NCI-H2107 (cell line): ENCODE measurements around the gene ABCC9.

ENCODE experiments used
- DNase-seq: peaks from one replicate; lab custom pipeline; 2025; lab: John Stamatoyannopoulos, UW

ABCC9 gene

DNA sequence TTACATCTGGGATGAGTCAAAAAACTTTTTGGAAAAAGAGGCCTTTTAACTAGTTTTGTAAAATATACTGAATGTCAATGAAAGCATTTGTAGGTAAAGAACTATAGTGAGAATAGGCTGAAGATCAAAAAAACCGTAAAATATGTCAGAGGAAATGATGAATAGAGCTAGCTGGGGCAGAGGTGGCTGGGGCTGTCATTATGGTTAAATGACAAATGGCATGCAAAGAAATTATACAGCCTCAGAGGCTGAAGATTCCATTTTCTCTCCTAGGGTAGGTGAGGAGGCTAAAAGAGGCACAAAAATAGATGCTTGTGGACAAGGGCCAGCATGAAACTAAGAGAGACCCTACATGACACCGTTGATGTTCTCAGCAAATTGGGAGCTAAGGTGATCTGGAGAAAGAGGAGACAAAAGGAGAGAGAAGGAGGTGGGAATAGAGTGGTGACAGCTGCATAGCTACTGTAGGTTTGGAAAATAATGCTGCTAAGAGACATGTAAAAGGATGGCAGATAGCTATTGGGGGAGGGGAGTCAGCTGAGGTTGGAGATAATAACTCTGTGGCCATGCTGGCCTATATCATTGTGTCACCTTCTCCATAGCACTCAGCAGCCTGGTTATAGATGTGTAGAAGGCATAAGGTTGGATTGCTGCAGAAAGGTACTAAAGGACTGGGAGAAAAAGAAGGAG is 63.8 kb downstream of the ABCC9 start:
- DNase-seq = no peak

GRCh38 chr12:21865846-21866245 is 75.4 kb downstream of the ABCC9 start:
- DNase-seq = no peak

GRCh38 chr12:21860534-21860933 is 80.7 kb downstream of the ABCC9 start:
- DNase-seq = no peak

DNA sequence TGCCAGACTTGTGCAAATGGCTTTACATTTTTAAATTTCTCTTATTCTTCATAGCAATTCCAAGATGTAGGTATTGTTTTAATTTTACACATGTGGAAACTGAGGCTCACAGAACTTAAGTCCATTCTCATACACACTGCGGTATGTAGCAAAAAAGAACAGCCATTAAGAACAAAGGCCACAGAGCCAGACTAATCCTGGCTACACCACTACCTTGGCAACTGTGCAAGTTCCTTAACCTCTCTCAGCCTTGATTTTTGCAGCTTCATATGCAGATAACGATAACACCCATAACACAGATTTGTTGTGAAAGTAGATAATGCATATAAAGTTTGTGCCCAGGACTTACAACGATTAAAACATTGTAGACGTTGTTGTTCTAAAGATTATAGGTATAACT is 81.1 kb downstream of the ABCC9 start:
- DNase-seq = no peak

DNA sequence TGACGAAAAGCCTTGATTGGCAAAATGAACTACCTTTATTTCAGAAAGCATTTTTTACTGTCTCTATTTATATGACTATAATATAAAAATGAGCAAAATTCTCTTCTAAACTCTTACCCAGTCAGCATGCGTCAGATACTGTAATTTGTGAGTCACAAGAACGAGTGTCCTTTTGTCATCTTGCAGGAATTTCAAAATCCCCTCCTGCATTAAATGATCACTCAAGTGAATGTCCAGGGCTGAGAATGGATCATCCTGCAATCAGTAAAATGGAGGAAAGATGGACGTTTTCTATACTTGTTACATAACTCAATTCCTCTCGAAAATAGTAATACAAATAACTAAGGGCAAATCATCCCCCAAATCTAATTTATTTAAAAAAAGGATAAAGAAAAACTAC is 89.0 kb downstream of the ABCC9 start:
- no peak for DNase-seq

DNA sequence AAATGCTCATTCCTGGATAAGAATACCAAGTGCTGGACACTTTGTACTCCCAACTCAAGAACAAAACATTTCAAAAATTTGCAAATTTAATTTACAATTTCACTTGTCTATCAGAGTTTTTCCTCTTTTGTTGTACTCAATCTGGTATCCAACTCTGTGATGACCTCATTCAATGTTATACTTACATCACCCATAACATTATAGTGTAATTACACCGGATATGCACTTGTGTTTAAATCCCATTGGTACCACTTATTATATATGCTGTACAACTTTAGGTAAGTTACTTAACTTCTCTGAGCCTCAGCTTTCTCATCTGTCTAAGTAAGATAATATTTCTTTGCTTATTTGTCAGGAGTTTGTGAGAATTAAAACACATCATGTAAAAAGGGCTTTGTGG is 90.1 kb downstream of the ABCC9 start:
- no peak for DNase-seq

- DNase-seq = no peak
These were observed 90.8 kb downstream of the ABCC9 start for GRCh38 chr12:21850419-21850818.

DNA sequence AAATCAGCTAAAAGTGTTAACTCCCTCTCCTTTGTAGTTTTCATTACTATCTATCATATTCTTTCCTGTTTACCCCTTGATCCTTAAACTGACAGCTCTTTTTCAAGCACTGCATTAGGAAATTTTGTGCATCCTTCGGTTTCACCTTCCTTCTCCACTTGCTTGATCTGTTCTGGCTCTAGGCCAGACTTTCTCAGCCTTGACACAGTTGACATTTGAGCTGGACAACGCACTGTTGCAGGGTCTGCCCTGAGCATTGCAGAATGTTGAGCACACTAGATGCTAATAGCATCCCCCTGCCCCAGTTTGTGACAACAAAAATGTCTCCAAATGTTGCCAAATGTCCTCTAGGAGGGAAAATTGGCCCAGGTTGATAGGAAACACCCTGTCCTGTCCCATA is 91.3 kb downstream of the ABCC9 start:
- DNase-seq = no peak

- no peak for DNase-seq
These were observed 93.0 kb downstream of the ABCC9 start for GRCh38 chr12:21848192-21848591.

- DNase-seq = no peak
These were observed 97.4 kb downstream of the ABCC9 start for GRCh38 chr12:21843795-21844194.

DNA sequence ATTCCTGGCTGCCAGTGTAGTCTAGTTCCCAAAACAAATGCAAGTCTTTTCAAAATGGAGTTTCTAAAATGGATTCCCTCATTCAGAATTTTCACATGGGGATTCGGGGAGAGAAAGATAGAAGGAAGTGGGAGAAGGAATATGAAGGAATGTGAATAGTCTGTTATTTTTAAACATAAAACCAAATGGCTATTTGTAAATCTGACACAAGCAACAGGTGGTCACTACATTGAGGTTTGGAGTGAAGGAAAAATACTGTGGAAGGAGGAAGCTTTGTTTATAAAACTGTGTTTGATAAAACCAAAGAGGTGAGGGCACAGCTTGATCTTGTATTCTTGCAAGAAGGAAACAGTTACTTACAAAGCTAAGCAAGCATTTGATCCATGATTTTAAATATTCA is 101.5 kb downstream of the ABCC9 start:
- DNase-seq = no peak

DNA sequence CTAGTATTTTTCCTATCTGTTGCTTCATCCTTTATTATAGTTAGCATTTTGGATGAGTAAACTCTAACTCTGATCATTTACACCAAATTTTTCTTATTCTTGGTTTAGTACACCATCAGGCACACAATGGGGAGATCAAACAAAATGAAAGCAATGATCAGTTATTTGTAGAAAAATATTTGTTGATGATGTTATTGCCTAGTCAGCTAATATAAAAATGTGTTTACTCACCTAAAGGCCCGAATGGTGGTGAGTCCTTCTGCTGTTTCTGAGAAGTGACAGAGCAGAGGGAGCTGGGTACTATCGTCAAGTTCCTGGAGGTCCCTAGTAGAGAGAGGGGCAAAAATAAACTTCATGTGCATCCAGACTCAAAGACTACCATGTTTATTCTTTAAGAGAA is 103.4 kb downstream of the ABCC9 start:
- no peak for DNase-seq

DNA sequence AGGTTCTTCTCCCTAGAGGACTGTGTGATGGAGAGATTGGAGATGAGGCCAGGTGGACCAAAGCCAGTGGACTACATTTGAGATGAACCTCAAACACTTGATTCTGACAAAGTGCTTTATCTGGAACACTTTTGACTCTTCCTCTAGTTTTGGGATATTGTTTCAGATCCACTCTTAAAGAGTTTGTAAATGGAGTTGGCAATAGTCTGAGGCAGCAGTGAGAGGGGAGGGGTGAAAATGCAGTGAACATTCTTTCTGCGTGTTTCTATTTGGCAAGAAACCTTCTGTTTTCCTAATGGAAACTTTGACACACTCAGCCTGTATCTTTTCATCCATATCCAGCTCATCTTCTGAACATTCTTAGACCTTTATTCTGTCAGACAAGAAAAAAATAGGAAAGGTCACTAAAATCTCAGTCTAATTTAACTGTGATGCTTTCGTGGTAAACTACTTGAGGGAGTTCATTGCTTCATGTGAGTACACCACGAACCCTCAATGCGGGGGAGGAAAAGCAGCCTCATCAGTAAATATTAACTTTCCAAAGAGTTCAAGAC is 109.4 kb downstream of the ABCC9 start:
- no peak for DNase-seq

DNA sequence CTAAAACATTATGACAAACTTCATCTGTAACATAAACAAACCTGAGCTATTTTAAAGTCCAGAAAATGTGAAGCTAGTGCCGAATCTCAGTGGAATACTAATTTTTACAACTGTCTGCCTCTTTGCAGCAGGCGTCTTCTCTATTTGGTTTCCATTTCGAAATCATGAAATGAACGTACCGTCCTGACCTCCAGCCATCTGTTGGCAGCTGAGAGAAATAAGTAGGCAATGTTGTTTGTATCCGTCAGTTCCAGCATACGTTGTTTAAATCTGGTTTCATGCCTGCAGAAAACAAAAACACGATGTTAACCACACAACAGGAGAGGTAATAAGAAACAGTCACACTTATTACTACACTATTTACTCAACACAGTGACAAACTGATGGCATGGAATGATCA is 112.4 kb downstream of the ABCC9 start:
- DNase-seq = no peak

DNA sequence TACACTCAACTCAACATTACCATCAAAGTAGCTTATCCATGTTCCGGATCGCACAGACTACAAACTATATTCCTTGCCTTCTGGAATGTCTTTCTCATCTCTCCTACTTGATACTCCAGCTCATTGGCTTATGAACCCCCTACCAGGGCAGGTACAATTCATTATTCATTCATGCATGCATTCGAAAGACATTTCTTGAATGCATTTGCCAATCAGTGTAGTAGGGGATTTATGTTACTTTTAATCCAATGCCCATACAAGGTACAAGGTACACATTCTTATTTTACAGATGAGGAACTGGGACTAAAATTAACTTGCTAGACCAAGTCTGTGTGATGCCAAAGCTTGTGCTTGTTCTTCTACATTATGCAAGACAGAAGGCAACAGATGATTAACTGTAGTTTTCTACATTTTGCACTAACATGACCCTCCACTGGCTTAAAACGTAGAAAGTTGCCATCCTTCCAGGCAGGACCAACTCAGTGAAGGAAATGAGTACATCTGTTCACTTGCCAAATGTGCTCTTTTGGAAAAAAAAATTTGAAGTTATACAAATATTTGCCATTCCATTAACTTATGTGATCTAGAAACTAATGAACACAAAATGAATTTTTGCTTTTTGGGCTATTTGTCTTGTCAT is 113.0 kb downstream of the ABCC9 start:
- no peak for DNase-seq

DNA sequence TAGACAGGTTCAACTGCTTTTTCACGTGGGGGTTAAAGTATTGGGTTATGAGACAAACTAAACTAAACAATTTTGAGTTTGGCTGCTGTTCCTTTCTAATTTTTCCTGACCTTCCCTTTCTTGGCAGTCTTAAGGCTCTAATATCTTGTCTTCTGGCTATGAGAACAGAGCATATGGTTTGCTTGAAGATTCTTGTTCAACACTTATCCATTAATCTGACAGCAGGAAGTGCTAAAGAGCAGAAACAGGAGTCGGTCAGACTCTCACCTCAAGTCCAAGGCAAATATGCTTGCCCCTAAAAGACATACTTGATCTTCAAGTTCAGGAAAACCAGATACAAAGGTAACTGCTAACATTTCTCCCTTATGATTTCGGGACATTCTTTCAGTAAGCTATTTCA is 114.1 kb downstream of the ABCC9 start:
- no peak for DNase-seq

DNA sequence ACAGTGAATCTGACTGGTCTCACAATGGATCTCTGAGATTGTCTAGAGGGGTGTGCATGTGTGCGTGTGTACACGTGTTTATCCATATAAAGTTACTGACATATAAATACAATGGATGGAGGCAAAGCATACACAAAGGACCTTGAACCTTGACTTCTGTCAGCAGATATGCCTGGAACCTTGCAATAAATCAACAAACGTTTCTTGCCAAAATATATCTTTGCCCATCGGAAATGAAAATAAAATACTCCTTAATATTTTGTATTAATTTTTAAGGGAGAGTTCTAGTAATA is 114.7 kb downstream of the ABCC9 start:
- DNase-seq = no peak

DNA sequence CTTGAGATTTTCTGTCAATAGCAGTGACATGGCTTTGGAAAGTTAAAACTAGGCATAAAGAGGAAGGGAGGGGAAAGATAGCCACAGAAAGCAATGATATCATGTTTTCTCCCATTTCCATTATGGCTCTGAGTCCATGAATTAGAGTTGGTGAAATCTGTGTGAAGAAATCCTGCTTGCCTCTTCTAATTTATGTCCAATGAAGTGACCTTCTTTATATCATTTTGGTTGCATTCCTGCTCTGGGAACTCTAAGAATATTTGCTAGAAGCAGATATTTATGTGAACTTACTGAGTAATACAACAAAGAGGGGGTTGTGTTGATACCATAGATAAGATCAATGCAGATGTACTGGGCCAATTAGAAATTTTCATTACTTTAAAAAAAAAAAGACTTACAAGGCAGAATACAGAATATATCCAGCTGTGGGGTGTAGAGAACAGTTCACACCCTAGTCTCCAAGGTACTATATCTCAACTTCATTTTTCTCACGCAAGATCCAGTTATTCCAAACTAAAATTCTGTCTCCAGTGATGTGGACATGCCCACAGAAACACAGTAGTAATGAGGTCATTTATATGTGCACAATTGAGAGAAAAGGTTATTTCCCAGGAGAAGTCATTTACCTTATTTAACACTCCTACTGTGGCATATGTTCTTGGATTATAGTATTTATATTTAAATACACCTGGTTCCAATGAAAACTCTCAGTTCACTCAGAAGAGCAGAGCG is 115.2 kb downstream of the ABCC9 start:
- no peak for DNase-seq

- no peak for DNase-seq
These were observed 117.6 kb downstream of the ABCC9 start for GRCh38 chr12:21823581-21823980.

DNA sequence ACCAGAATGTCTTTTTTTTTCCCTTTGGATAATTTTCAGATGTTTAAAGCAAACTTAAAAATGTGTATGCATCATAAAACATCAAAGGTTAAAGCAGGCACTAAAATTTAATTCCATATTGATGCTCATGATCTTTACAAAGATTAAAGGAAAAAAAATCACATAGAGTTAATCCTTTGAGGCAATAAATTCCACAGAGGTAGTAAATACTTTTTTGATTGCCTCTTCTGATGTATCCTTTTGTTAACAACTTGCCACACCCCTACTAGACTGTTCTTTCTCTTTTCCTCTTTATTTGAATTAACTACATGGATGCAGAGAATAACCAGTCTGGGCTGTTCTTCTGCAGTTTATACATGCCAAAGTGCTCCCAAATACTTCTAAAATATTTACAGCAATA is 121.5 kb downstream of the ABCC9 start:
- no peak for DNase-seq

DNA sequence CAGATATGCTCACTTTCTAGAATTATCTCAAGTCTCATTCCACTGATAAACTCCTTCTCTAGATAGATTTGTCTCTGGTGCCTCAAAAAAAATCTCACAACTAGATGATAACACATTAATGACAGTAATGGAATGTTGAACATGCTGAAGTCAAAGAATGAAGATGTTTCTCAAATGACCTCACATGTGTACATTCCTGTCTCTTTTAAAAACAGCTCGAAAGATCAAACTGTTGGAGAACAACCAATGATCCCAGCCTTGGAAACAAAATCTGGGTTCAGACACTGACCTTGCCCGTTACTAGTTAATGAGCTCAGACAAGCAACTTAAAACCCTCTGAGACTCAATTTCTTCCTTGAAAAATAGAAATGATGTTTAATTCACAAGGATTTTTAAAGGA is 122.0 kb downstream of the ABCC9 start:
- DNase-seq = no peak

- DNase-seq = no peak
These were observed 122.6 kb downstream of the ABCC9 start for GRCh38 chr12:21818627-21819026.

DNA sequence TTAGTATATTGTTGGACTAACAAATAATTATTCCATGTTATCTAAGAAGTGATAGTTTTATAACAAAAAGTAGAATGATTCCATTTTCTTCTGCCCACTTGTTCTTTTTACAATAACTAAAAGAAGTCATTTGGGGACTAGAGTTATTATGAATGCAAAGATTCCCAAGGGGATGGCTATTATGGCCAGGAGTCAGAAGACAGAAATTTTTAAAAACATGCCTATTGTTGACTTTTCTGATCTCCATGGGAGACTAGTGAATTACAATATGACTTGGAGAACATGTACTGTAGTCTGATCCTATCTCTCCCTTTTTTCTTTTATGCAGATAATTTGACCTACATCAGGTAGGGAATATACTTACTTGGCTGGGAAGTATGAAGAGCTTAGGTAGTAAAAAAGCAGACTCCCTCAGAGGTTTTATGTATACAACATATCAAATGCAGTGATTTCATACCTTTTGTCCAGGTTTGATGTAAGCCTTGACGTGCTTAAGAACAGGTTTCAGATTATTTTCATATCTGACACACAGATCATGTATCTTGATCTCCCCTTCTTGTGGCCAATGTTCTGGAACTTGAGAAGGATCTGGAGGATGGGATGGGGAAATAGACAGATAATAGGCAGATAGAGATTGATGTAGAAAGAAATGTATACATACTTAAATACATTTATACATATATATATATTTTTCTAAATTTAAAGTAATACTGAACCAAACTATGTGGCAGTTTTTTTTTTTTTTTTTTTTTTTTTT is 125.7 kb downstream of the ABCC9 start:
- no peak for DNase-seq
